ENCODE results near the gene GLB1L.
A peak's percentile ranks its signal among the peaks of the same experiment; 100 is the strongest.

The GLB1L gene

DNA sequence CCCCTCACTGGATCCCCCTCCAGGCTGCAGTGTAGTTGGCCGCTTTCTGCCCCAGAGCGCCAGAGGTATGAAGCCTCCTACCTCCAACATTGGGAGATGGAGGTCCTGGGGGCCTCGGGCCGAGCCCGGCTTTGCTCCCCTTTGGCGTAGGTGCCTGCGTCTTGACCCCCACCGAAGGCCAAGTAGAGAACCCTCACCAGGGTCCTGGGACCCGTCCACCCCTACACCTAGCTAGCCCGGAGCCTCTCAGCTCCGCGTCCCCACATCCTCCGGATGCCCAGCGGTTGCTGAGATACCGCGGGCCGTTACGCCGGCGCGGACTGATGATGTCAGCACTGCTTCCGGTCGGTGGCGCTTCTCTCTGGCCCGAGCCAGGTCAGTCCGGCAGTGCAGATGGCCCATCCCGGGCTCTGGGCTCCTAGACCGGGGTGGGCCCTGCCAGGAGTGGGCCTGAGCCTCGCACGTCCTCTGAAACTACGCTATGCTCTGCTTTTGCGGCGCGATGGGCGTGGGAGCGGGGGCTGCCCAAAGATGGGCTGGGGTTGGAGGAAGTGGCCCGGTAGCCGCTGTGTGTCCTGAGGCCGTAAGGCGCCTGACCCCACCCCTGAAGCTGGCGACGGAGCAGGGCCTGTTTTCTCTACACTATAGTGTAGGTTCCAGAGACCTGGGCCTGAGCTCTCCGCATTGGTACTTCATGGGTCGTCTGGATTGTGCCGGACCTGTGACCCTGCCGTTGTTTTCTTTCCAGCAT lies at the start of gene GLB1L, which contains the start of gene STK16:
Gene GLB1L, minus strand, starts transcription at position 297 of the 751 bp plus-strand sequence. CDS start 1,871 bp downstream, outside the sequence.
Gene STK16, plus strand, starts transcription at position 332 of the 751 bp plus-strand sequence. CDS start 521 bp downstream, outside the sequence.
- in situ Hi-C loops (cut with HindIII; ENCODE audit: low sequenced_read_pairs): loop anchor here (10.0 kb wide), 1 partner anchor 119 kb away; no protein-coding TSS in a partner anchor
- H3K4me3 ChIP-seq (ENCODE audit: low read depth, low read length): peak within 1 kb of the TSS; percentile 91
- TF ChIP-seq CTCF (IDR thresholded peaks at IDR 0.05; ENCODE audit: low read depth, low read length, missing control alignments): no peak
- peak; percentile 82 for DNase-seq (ENCODE audit: low read depth)

DNA sequence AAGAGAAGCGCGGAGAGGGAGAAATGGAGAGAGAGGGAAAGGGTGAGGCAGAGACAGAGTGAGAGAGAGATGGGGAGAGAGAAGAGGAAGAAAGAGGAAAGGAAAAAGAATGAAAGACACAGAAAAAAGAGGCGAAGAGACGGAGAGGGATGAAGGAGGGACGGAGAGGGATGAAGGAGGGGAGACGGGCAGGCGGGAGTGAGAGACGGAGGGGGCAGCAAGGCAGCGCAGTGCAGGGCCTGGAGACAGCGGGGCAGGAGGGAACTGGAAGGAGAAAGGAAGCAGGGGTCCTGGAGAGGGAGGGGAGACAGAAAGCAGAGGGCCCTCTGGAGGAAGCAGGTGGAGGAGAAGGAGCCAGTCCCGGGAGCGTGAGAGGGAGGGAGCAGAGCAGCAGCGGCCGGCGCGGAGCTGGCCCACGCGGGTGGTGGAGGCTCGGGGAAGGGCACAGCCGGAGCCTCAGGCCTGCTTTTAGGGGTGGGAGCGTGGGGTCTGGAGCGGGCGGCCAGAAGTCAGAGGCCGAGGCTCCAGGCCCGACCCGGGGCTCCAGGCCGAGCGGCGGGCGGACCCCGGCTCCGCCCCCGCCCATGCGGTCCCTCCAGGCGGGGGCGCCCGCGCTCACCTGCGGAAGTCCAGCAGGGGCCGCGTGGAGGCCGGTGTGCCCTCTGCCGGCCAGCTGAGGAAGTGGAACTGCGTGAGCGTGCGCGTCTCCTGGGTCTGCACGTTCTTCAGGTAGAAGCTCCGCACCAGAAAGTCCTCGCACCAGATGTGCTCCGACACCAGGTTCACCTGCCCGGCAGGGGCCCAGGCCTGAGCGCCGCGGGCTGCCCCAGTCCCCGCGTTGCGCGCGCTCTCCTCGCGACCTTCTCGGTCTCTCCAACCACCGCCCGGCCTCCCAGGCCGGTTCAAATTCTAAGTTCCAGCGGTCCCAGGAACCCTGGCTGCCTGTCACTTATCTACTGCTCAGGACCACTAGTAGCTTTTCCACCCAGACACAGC lies 49.4 kb upstream of the GLB1L start:
- peak overlapping the region; percentile 42 for H3K4me3 ChIP-seq (ENCODE audit: low read depth, low read length)
- TF ChIP-seq CTCF (IDR thresholded peaks at IDR 0.05; ENCODE audit: low read depth, low read length, missing control alignments): peak; percentile 84
- in situ Hi-C loops (cut with HindIII; ENCODE audit: low sequenced_read_pairs): no loop called here
- DNase-seq (ENCODE audit: low read depth): peak; percentile 40

DNA sequence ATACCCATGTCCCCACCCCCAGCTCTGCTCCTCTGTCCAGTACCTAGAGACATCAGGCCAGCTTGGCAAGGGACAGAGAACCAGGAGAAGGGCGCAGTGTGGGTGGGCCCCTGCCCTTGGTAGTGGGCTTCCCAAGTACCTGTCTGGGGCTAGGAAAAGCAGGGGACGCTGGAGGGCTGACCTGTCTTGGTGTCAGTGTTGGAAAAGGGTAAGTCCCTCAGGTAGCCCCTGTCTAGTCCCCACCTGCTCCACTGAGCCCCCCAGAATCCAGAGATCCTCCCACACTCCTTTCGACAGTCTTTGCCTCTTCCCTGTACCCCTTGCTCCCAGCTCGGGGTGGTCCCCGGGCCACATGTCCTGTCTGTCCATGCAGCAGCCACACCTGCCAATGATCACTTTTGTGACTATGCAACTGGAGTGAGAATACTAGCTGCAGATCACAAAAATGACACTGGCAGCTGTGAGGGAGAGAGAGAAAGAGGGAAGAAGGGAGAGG lies 48.5 kb upstream of the GLB1L start:
- TF ChIP-seq CTCF (IDR thresholded peaks at IDR 0.05; ENCODE audit: low read depth, low read length, missing control alignments): no peak
- no peak overlapping the region for H3K4me3 ChIP-seq (ENCODE audit: low read depth, low read length)
- in situ Hi-C loops (cut with HindIII; ENCODE audit: low sequenced_read_pairs): no loop called here
- DNase-seq (ENCODE audit: low read depth): no peak

- no peak for DNase-seq (ENCODE audit: low read depth)
- TF ChIP-seq CTCF (IDR thresholded peaks at IDR 0.05; ENCODE audit: low read depth, low read length, missing control alignments): no peak
- no peak overlapping the region for H3K4me3 ChIP-seq (ENCODE audit: low read depth, low read length)
- in situ Hi-C loops (cut with HindIII; ENCODE audit: low sequenced_read_pairs): no loop called here
Measured at GRCh38 chr2:219292616-219293015, 47.4 kb upstream of the GLB1L start.

DNA sequence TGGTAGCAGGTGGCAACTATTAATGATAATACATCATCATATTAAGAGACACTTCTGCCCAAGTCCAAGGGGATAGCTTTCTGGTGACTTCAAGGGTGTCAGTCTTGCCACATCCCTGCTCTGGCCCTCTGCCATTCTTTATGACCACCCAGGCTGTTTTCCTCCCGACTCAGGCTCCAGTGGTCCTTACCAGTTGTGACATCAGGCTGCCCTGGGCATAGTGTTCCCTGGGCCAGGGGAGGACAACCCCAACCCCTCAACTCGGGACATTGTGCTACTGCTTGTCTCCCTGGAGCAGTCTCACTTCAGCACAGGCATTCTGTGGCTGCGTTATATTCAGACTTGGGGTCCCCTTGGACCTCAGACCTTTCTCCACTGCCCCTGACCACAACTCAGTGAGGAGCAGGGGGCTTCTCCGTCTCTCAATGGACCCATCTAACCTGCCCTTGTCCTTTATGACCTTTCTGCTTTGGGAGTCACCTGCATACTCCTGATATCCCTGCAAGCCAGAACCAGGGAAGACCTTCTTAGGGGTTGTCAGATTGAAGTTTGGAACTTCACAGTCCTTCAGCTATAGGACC lies 46.8 kb upstream of the GLB1L start:
- in situ Hi-C loops (cut with HindIII; ENCODE audit: low sequenced_read_pairs): no loop called here
- TF ChIP-seq CTCF (IDR thresholded peaks at IDR 0.05; ENCODE audit: low read depth, low read length, missing control alignments): no peak
- no peak overlapping the region for H3K4me3 ChIP-seq (ENCODE audit: low read depth, low read length)
- no peak for DNase-seq (ENCODE audit: low read depth)

GRCh38 chr2:219291394-219291793 lies 46.1 kb upstream of the GLB1L start:
- DNase-seq (ENCODE audit: low read depth): no peak
- in situ Hi-C loops (cut with HindIII; ENCODE audit: low sequenced_read_pairs): no loop called here
- no peak for TF ChIP-seq CTCF (IDR thresholded peaks at IDR 0.05; ENCODE audit: low read depth, low read length, missing control alignments)
- H3K4me3 ChIP-seq (ENCODE audit: low read depth, low read length): no peak overlapping the region

All from astrocyte of the cerebellum (primary cell).